GM19328 (cell line): ENCODE measurements around the gene NIPBL.
"Not testable (repeated sequence)": the region's sequence is repeated elsewhere in the genome, so short reads cannot be mapped to it uniquely, and the experiment has no call there.

Experiments used
- ATAC-seq: cut with Tn5 transposase; IDR thresholded peaks from one replicate; pipeline ENCODE4 v1.9.1; 2021; ENCODE audit warnings: mild to moderate bottlenecking, moderate library complexity; ENCODE audit not compliant: unreplicated experiment

NIPBL gene

DNA sequence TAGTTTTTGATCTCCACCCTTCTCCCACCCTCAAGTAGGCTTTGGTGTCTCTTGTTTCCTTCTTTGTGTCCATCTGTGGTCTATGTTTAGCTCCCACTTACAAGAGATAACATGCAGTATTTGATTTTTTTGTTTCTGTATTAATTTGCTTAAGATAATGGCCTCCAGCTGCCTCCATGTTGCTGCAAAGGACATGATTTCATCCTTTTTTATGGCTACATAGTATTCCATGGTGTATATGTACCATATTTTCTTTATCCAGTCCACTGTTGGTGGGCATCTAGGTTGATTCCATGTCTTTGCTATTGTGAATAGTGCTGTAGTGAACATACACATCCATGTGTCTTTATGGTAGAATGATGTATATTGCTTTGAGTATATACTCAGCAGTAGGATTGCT lies 24.5 kb downstream of the NIPBL start:
- ATAC-seq, result not testable (repeated sequence)

- no peak for ATAC-seq
These were observed 25.3 kb downstream of the NIPBL start for GRCh38 chr5:36901856-36902255.

- no peak for ATAC-seq
These were observed 25.8 kb downstream of the NIPBL start for GRCh38 chr5:36902353-36902752.

DNA sequence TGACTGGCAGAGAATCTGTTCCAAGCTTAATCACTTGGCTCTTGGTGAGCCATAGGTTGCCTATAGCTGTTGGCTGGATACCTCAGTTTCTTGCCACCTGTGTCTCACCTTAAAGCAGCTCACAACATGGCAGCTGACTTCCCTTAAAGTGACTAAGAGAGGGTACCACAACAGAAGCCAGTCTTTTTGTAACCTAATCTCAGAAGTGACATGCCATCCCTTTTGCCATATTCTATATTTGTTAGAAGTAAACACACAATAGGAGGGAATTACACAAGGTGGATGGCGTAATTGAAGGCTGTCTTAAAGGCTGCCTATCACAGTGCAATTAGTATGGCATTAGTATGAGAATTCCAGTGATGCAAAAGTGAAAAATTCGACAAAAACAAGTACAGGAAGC lies 28.1 kb downstream of the NIPBL start:
- no peak for ATAC-seq

- ATAC-seq, result no peak
These were observed 32.1 kb downstream of the NIPBL start for GRCh38 chr5:36908544-36909260.

GRCh38 chr5:36915653-36916052 lies 39.1 kb downstream of the NIPBL start:
- ATAC-seq, result no peak

DNA sequence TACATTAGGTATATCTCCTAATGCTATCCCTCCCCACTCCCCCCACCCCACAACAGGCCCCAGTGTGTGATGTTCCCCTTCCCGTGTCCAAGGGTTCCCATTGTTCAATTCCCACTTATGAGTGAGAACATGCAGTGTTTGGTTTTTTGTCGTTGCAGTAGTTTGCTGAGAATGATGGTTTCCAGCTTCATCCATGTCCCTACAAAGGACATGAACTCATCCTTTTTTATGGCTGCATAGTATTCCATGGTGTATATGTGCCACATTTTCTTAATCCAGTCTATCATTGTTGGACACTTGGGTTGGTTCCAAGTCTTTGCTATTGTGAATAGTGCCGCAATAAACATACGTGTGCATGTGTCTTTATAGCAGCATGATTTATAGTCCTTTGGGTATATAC lies 40.0 kb downstream of the NIPBL start:
- ATAC-seq, result not testable (repeated sequence)

DNA sequence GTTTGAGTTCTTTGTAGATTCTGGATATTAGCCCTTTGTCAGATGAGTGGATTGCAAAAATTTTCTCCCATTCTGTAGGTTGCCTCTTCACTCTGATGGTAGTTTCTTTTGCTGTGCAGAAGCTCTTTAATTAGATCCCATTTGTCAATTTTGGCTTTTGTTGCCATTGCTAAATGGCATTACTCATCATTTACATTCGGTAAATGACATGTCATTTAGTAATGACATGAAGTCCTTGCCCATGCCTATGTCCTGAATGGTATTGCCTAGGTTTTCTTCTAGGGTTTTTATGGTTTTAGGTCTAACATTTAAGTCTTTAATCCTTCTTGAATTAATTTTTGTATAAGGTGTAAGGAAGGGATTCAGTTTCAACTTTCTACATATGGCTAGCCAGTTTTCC lies 40.8 kb downstream of the NIPBL start:
- ATAC-seq, result not testable (repeated sequence)

- no peak for ATAC-seq
These were observed 42.7 kb downstream of the NIPBL start for GRCh38 chr5:36919238-36919637.

DNA sequence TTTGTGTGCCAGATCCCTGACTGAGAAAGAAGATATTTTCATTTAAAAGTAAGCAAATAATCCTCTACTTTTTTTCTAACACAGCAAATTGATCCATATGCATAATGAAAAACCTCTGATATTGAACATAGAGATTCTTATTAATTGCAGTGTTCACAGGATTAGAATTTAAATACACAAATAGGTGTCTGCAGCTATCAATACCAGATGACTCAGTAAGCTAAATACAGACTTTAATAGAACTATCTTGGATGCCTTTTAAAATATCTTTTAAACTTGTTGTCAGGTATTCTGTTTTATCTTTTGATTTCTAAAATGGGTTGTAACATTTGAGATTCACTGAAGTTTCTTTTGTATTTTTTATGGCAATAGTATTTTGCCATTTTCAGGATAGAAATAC lies 43.1 kb downstream of the NIPBL start:
- ATAC-seq, result no peak

DNA sequence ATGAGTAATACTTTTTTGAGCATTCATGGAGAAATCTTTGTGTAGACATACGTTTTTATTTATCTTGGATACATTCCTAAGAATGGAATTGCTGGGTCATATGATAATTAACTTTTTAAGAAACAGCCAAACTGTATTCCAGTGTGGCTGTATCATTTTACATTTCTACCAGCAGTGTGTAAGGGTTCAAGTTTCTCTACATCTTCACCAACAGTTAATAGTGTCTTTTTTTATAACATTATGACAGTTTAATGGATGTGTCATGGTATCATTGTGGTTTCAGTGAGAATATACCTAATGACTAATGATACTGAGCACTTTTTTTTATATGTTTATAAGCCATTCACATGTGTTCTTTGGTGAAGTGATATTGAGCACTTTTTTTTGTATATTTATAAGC lies 52.4 kb downstream of the NIPBL start:
- no peak for ATAC-seq

DNA sequence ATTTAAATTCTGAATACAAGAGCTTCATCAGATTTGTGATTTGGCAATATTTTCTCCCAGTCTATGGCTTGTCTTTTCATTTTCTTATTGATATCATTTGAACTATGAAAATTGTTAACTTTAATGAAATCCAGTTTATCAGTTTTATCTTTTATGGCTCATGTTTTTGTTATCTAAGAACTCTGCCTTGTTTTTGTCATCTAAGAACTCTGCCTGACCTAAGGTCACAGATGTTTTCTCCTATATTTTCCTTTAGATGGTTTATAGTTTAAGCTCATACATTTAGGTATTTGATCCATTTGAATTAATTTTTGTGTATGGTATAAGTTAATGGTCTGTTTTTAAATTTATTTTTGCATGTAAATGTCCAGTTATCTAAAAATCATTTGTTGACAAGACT lies 52.9 kb downstream of the NIPBL start:
- ATAC-seq, result no peak

DNA sequence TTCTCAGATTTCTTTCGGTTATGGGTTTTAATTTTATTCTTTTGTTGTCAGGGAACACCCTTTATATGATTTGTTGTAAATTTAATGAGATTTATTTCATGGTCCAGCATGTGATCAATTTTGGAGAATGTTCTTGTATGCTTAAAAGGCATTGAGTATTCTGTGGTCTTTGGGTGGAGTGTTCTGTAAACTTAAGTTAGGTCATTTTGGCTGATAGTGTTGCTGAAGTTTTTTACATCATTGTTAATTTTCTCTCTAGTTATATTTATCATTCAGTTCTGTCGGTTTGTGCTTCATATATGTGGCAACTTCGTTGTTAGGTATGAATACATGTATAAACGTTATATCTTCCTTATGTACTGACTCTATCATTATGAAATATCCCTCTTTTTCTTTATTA lies 55.5 kb downstream of the NIPBL start:
- no peak for ATAC-seq

GRCh38 chr5:36932699-36933098 lies 56.1 kb downstream of the NIPBL start:
- ATAC-seq, result no peak

- no peak for ATAC-seq
These were observed 58.3 kb downstream of the NIPBL start for GRCh38 chr5:36934740-36935356.

GRCh38 chr5:36935805-36936204 lies 59.2 kb downstream of the NIPBL start:
- no peak for ATAC-seq

- ATAC-seq, result no peak
These were observed 59.7 kb downstream of the NIPBL start for GRCh38 chr5:36936309-36936708.

DNA sequence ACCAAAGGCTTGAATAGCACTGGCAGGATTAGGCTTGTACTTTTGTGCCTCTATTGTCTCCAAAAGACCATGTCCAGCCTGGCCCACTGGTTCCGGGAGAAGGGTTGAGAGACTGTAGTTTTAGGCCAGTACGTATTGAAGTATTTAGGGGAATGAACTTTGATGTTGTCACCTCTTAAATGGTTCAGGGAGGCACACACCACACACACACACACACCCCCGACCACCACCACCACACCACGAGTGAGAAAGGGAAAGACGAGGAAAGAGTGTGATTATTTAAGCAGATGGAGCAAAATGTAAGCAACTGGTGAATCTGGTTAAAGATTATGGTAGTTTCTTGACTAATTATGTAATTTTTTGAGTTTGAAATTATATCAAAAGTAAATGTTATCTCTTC lies 61.6 kb downstream of the NIPBL start:
- ATAC-seq, result no peak

- ATAC-seq, result no peak
These were observed 63.6 kb downstream of the NIPBL start for GRCh38 chr5:36939969-36940858.

DNA sequence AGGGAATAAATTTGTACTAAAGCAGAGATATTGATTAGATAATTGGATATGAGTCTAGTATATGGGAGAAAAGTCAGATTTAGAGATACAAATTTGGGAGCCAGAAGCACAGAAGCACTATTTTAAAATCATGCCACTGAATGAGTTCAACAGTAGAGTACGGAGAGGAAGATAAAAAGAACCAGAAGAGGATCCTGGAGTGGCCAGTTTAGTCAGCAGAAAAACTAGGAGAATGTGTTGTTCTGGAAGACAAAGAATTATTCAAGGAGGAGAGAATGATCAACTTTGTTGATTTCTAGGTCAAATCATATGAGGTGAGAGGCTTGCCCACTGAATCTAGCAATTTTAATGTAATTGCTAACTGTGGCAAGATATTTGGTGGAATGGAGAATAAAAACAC lies 67.0 kb downstream of the NIPBL start:
- no peak for ATAC-seq

GRCh38 chr5:36944024-36944423 lies 67.5 kb downstream of the NIPBL start:
- no peak for ATAC-seq
